HS-27A (cell line): ENCODE measurements around the gene SLC17A7.

Source experiments
- DNase-seq: peaks from one replicate; pipeline ENCODE4 v3.0.0-alpha.2; 2012; ENCODE audit warnings: low read depth, missing footprints

Gene SLC17A7

DNA sequence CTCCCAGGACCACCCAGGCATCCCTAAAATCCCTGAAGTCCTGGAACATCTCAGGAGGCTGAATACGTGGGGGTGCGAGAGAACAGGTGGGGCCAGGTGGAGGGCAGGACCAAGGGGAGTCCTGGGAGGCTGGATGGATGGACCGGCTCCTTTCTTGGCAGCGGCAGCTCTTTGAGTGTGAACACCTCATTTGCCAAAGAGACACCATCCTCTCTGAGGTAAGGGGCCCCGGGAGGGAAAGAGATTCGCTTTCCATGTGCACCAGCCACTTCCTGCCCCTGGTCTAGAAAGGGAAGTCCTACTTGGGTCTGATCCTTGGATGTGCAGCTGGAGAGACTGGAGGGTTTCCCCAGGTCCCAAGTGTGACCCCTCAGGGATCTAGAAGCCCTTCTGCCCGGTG lies 34.2 kb downstream of the SLC17A7 start:
- DNase-seq: no peak

GRCh38 chr19:49403404-49404187 lies 37.7 kb downstream of the SLC17A7 start:
- no peak for DNase-seq

DNA sequence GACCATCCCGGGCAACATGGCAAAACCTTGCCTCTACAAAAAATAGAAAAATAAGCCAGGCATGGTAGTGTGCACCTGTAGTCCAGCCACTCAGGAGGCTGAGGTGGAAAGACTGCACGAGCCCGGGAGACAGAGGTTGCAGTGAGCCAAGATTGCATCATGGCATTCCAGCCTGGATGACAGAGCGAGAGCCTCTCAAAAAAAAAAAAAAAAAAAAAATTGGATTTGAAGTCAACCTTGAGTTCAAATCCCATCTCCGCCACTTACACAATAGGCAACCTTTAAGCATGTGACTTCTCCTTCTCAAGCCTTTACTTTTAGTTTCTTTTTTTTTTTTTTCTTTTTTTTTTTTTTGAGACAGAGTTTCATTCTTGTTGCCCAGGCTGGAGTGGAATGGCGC lies 41.3 kb downstream of the SLC17A7 start:
- no peak for DNase-seq

DNA sequence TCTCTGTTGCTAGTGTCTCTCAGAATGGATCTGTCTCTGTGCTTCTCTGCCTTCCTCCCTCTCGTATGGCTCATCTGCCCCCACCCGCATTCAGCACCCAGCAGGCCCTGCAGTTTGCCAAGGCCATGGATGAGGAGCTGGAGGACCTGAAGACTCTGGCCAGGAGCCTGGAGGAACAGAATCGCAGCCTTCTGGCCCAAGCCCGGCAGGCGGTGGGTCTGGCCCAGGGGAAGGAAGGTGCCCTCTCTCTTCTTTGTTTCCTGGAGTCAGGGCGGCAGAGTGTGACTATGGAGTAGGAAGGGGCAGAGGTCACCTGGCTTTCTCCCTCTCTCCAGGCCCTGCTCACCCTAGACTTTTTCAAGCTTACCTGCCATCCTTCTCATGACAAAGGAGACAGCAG lies 42.4 kb downstream of the SLC17A7 start:
- no peak for DNase-seq

- no peak for DNase-seq
Measured at GRCh38 chr19:49398001-49398615, 43.2 kb downstream of the SLC17A7 start.

DNA sequence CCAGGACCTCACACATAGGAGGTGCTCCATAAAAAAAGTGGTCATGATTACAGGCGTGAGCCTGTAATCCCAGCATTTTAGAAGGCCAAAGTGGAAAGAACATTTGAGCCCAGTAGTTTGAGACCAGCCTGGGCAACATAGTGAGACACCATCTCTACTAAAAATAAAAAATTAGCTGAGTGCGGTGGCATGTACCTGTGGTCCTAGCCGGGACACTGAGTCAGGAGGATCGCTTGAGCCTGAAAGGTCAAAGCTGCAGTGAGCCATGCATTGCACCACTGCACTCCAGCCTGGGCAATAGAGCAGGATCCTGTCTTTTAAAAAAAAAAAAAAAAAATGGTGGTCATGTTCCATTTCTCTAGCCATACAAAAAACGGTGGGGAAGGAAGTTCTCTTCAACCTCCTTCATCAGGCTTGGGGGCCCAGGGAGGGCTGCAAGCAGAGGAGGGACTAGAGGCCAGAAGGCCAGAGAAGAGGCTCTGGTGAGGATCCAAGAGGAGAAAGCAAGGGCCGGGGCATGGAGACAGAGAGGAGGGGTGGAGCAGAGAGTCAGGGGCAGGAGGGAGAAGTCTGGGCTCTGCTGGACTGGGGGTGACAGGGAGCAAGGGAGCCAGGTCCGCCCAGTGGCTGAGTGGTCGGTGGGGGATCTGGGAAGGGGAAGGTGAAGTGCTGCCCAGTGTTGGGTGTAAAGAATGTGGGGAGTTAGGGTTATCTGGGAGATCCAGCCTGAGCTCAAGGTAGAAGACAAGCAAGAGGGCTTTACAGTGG lies 44.4 kb downstream of the SLC17A7 start:
- DNase-seq: no peak

- no peak for DNase-seq
Measured at GRCh38 chr19:49395581-49396407, 45.5 kb downstream of the SLC17A7 start.

- DNase-seq: no peak
Measured at GRCh38 chr19:49393881-49394280, 47.4 kb downstream of the SLC17A7 start.

DNA sequence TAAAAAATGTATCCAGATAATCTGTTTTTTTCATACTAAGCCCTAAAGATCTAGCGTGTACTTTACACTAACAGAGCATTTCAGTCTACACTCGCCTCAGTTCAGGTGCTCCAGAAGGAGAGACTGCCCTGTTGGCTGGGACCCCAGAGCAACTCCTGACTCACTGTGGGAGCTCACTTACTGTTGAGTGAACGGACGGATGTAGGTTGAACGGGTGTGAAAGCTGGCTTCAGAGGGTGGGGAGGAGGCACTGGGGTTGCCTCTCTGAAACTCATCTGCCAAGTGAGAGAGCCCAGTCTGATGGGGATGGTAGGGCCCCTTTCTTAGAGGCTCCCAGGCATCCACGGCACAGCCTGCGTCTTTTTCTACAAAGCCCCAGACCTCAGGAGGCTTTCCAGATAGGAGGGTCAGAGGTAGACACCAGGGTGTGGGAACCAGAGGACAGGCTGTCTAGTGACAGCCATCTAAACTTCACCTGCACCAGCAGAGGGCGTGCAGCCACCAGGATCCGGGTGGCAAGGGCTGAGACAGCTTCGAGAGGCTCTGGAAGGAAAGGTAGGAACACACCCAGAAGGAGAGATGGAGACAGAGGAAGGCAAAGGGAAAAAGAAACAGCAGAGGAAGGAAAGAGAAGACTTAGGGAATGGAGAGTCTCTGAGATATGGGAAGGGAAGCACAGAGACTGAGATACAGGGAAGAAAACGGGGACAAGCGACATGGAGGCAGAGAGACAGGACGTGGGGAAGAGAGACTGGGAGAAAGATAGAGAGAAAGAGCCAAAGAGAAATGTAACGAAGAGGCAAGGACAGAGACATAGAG lies 49.5 kb downstream of the SLC17A7 start:
- DNase-seq: peak; percentile 31

DNA sequence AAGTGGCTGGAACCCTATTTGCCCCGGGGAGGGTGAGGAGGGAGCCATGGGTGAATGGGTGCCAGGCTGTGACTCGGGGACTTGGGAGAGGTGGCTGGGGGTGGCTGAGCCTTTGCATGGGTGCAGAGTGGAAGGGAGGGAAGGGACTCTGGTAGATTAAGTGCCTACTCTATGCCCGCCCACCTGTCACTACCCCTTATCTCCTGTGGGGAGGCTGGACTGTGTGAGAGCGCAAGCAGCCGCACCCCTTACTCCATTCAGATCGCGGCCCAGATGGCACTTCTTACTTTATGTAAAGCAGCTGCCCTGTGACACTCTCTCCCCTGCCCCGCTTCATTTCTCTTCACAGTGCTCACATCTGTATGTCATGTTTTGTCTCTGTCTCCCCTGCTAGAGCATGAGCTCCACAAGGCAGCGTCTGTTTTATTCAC lies 50.4 kb downstream of the SLC17A7 start:
- no peak for DNase-seq

DNA sequence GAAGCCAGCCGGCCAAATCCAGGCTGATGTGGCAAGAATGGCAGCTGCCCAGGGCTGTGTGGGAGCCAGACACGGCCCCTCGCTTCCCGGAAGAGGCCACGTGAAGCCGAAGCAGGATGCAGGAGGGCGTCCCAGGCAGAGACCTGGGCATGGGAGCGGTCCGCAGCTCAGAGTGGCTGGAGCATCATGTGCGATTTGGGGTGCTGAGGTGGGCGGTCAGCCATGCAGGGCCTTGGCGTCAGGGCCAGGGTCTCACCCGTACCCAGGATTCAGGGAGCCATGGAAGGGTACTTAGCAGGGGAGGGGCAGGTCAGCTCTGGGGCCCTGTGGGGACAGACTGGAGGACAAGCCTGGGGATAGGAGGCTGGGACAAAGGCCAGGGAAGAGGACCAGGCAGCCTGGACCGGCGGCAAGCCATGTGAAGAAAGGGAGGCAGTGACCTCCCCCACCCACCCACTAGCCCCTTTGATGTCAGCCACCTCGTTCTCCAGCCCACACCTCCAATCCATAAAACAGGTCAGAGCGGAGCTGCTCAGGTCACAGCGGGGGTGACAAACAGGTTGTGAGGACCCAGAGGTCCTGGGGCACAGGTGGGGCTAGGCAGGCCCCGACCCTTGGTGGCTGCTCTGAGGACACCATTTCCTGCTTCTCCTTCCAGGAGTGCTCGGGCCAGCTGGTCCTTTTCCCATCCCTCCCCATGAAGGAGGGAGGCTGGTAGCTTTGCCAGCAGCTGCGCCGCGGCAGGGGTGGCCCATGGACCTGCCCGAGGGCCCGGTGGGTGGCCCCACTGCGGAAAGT lies 51.0 kb downstream of the SLC17A7 start:
- no peak for DNase-seq

DNA sequence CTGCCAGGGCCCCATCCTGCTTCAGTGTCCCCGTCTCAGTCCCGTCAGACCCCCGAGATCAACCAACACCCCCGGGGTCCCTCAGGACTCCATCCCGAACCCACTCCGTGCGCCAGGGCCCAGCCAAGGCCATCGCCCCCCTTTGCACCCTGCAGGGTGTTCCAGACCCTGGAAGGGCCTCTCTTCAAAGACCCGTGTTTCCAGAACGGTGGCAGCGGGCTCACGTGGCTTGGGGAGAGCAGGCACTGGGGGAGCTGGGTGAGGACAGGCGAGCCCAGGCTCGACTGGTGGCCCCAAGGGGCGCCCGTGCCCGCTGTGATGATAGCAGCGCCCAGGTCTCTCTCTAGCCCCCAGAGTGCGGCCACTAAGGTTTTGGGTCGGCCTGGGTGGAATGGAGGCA lies 51.9 kb downstream of the SLC17A7 start:
- no peak for DNase-seq

DNA sequence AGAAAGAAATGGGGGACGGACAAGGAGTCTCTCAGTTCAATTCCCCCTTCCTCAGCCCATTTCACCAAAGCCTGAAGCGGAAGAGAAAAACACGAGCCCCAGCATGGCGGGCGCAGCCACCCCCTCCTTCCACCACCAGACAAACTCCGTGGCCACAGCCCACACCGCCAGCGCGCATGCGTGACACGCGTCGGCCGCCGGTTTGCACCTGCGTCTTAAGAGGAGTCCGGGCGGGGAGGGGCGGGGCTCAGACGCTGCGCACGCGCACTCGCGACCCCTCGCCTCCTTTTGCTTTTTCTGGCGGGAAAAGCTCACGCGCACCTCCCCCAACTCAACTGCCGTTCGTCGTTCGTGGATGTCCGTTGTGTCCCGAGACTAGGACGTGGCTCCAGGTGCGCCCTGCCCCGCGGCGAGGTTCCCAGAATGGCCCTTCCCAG lies 53.4 kb downstream of the SLC17A7 start, which contains the start of gene KASH5:
Gene KASH5, plus strand, starts transcription at position 314 of the 437 bp plus-strand sequence. CDS start 2,635 bp downstream, outside the sequence.
- DNase-seq: no peak

GRCh38 chr19:49383599-49383998 lies 57.7 kb downstream of the SLC17A7 start:
- DNase-seq: no peak

DNA sequence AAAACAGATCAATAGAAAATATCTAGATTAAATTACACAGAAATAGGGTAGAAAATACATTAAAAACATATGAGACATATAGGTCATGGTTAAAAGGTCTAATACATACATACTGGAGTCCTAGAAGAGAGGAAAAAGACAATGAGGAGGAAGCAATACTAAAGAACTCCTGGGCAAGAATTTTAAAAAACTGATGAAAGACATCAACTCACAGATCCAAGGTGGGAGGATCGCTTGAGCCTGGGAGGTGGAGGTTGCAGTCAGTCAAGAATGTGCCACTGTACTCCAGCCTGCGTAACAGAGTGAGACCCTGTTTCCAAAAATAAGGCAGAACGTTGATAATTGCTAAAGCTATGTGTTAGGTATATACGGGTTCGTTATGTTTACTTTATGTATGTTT lies 58.7 kb downstream of the SLC17A7 start:
- no peak for DNase-seq

DNA sequence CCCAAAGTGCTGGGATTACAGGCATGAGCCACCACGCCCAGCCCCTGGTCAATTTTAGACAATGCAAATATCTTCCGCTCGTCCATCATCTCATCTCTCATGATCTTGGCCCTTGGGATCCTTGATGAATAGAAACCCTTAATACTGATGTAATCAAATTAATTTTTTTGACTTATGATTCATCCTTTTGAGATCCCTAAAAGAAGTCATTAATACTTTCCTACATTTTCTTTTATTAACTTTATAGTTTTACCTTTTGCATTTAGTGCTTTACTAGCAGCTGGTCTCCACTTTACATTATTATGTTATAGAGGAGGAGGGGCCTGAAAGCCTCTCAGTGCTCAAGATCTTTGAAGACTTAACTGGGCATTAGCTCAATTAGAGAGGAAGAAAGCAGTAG lies 60.9 kb downstream of the SLC17A7 start:
- no peak for DNase-seq
